GM13977 (cell line): Measurements from ENCODE around the gene MRPL3.

ENCODE experiments used
- DNase-seq: peaks from one replicate; pipeline ENCODE4 v3.0.0; 2012; ENCODE audit warnings: low spot score
- in situ Hi-C: fragments of 300-500 bp; cut with MboI; formaldehyde crosslinking; loops from one replicate; pipeline ENCODE4 v1.12.0; 2022; ENCODE audit warnings: low sequenced_read_pairs, low pct_unique_long_range_greater_than_20kb, mixed read lengths, inconsistent platforms; ENCODE audit not compliant: unreplicated experiment
- TF ChIP-seq, protein P1 (sequence below): IDR thresholded peaks from 2 replicates; pipeline ENCODE4 v1.5.1; 2012; ENCODE audit warnings: mild to moderate bottlenecking, control low read depth; ENCODE audit not compliant: insufficient read depth; ENCODE audit errors: extremely low read depth, missing control alignments

MRPL3 gene

DNA sequence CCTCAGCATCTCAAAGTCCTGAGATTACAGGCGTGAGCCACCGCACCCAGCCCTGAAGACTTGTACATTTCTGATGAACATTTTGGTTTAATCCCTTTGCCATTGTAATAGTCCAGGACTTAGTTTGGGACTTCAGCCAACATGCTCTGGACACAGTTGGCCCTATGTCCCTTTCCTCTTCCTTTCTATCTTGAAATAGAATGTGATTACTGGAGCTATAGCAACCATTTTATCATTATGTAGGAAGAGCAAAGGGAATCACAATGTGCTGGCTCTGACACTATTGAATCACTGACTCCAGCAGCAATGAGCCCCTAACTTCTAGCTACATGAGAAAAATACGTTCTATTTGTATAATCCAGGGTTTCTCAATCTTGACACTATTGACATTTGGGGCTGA lies 34.8 kb upstream of the MRPL3 start:
- no peak for DNase-seq
- in situ Hi-C loops = loop anchor here (25.0 kb wide), 2 partner anchors 500 kb away; partner anchors contain the start of genes ASTE1, CPNE4 and NEK11
- TF ChIP-seq, protein P1, sequence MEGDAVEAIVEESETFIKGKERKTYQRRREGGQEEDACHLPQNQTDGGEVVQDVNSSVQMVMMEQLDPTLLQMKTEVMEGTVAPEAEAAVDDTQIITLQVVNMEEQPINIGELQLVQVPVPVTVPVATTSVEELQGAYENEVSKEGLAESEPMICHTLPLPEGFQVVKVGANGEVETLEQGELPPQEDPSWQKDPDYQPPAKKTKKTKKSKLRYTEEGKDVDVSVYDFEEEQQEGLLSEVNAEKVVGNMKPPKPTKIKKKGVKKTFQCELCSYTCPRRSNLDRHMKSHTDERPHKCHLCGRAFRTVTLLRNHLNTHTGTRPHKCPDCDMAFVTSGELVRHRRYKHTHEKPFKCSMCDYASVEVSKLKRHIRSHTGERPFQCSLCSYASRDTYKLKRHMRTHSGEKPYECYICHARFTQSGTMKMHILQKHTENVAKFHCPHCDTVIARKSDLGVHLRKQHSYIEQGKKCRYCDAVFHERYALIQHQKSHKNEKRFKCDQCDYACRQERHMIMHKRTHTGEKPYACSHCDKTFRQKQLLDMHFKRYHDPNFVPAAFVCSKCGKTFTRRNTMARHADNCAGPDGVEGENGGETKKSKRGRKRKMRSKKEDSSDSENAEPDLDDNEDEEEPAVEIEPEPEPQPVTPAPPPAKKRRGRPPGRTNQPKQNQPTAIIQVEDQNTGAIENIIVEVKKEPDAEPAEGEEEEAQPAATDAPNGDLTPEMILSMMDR = no peak

DNA sequence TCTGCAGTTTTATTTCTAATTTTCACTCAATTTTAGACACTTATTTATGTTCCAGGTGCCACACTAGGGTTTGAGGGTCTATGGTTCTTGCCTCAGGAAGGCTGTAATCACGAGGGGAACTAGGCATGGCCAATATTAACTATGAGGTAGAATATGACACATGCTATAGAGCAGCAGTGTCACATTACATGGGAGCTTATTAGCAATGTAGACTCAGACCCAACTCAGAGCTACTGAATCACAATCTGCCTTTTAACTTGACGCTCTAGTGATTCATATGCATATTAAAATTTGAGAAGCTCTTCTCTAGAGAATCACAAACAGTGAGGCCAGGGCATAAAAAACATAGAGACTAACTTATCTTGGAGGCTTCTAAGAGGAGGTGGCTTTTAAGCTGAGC lies 32.8 kb upstream of the MRPL3 start:
- TF ChIP-seq, protein P1 = no peak
- in situ Hi-C loops = loop anchor here (25.0 kb wide), 2 partner anchors 498 to 502 kb away; partner anchors contain the start of genes ASTE1, CPNE4 and NEK11
- DNase-seq = no peak

DNA sequence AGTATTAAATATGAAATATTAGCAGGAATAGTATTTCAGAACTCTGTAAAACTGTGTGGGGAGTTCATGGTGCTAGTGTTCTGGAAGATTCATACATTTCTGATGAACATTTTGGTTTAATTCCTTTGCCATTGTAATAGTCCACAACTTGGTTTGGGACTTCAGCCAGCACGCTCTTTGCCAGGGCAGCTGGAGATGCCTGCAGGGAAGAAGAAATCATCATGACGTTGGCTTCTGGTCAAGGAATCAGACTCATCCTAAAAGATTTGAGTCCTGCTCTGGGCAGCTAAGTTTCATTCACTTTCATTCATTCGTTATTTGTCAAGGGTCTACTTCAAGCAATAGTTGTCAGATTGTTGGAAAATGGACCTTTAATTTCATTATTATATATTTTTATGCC lies 32.4 kb upstream of the MRPL3 start:
- TF ChIP-seq, protein P1 = no peak
- in situ Hi-C loops = loop anchor here (25.0 kb wide), 2 partner anchors 498 to 502 kb away; partner anchors contain the start of genes ASTE1, CPNE4 and NEK11
- DNase-seq = no peak

DNA sequence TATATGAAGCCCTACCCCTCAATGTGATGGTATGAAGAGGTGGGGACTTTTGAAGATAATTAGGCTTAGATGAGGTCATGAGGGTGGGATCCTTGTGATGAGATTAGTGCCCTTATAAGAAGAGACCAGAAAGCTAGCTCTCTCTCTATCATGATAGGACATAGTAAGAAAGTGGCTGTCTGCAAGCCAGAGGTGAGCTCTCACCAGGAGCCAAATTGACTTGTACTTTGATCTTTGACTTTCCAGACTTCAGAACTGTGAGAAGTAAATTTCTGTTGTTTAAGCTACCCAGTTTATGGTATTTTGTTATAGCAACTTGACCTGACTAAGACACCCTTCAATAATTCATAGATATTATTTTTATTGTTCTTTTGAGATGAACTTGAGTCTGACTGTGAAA lies 29.9 kb upstream of the MRPL3 start:
- DNase-seq = no peak
- TF ChIP-seq, protein P1 = no peak
- in situ Hi-C loops = loop anchor here (25.0 kb wide), 2 partner anchors 495 to 505 kb away; partner anchors contain the start of genes ASTE1, CPNE4 and NEK11

DNA sequence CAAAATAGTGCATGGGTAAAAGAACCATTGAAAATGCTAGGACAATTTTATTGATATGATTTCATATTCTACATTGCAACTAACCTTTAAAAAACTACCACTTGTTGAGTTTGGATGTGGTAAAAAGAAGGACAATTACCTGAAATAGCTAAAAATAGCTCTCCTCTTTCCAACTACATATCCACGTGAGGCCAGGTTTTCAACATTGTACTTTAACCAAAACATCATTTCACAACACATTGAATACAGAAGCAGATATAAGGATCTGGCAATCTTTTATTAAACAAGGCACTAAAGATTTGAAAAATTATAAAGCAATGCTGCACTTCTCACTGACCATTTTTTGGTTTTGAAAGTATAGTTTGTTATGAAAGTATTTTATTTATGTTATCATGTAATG lies 28.1 kb upstream of the MRPL3 start:
- in situ Hi-C loops = loop anchor here (25.0 kb wide), 2 partner anchors 494 to 506 kb away; partner anchors contain the start of genes ASTE1, CPNE4 and NEK11
- TF ChIP-seq, protein P1 = no peak
- DNase-seq = no peak

DNA sequence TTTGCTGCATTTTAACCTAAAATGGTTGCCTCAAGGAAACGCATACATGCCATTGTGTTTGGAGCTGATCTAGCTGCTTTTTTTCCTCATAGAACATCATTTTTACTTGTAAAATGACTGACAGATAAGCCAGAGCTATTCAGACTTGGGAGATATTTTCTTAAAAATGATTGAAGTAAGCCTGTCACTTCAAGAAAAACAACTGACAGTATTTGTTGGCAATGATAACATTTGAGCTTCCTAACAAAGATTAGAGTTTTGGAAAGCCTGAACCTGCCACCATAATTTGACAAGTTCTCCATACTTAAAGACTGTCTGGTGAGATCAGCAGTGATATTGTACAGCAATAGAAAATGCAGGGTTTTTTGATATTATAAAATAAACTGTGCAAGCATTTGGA lies 27.6 kb upstream of the MRPL3 start:
- TF ChIP-seq, protein P1 = no peak
- no peak for DNase-seq
- in situ Hi-C loops = loop anchor here (25.0 kb wide), 2 partner anchors 493 to 507 kb away; partner anchors contain the start of genes ASTE1, CPNE4 and NEK11
